Activated T-cell treated with anti-CD3 and anti-CD28 coated beads, Interleukin-2, amount 50 U/mL, for 24 hours (primary cell): ENCODE results near the gene MMP24OS.
"Not testable (repeated sequence)": the region's sequence is repeated elsewhere in the genome, so short reads cannot be mapped to it uniquely, and the experiment has no call there.

Experiments used
- DNase-seq: peaks from one replicate; pipeline ENCODE4 v3.0.0-alpha.2; 2020
- H3K27ac Mint-ChIP-seq: 2 replicates; pipeline ENCODE4 v1.8.0; 2020; ENCODE audit warnings: mild to moderate bottlenecking, mixed read lengths
- H3K27me3 Mint-ChIP-seq: 2 replicates; pipeline ENCODE4 v1.8.0; 2020; ENCODE audit warnings: mixed read lengths
- H3K36me3 Mint-ChIP-seq: 2 replicates; pipeline ENCODE4 v1.8.0; 2020; ENCODE audit warnings: low read depth, mixed read lengths
- H3K4me1 Mint-ChIP-seq: 2 replicates; pipeline ENCODE4 v1.8.0; 2020; ENCODE audit warnings: low read depth, mixed read lengths
- H3K4me3 Mint-ChIP-seq: 2 replicates; pipeline ENCODE4 v1.8.0; 2020; ENCODE audit warnings: mild to moderate bottlenecking, moderate library complexity, mixed read lengths
- H3K9me3 Mint-ChIP-seq: 2 replicates; pipeline ENCODE4 v1.8.0; 2020; ENCODE audit warnings: mixed read lengths

The MMP24OS gene

DNA sequence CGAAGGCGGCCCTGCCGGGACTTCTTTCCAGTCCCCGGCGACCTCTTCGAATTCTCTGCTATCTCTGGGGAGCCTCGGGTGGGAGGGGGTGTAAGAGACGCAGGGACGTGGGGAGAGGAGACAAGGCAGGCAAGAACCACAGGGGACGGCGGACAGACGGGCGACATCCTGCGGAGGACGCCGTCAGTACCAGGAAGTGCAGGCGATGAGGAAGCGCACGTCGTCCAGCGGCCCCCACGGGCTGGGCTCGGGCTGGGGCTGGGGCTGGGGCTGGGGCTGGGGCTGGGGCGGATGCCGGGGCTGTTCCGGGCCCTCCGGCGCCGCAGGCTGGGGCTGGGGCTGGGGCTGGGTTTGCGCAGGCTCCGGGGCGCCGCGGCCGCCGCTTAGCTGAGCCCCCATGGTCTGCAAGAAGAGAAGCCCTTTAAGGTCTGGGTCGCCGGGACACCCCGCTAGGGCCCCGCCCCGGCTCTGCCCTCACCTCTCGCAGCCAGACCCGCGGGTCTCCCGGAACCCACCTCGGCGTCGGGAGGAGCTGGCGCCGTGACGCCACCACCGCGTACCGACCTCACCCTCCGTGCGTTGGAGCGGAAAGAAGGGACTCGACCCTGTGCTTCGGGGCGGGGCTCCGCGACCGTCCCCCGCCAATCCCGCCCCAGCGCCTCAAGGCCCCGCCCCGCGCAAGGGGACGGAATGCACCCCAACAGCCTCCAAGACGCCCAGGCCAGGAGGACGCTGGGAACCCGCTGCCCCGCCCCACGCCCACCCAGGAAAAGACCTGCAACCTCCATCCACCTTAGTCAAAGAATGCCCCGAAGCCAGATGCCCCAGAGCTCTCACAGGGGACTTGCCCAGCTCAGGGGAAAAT lies at the start of gene MMP24OS:
TSS of gene MMP24OS (minus strand) at position 592 of the 865 bp plus-strand sequence. CDS start at position 399, 193 bp downstream.
- Mint-ChIP-seq H3K4me1 (peaks cover 29% of the 10 kb centered on the region), H3K36me3 (peaks cover 90% of the 10 kb centered on the region), H3K27me3 (no peaks in the 10 kb centered on the region), H3K4me3 (peak within 1 kb of the TSS; percentile 97), H3K27ac (peak within 1 kb of the TSS; percentile 98), H3K9me3 (no peaks in the 10 kb centered on the region)
- peak; percentile 92 for DNase-seq

GRCh38 chr20:35327074-35327976 lies 49.4 kb upstream of the MMP24OS start:
- Mint-ChIP-seq H3K36me3 (peaks cover 30% of the 10 kb centered on the region), H3K27me3 (no peaks in the 10 kb centered on the region), H3K9me3 (no peaks in the 10 kb centered on the region), H3K4me3 (no peak overlapping the region), H3K27ac (peak overlapping the region; percentile 91), H3K4me1 (peaks cover 70% of the 10 kb centered on the region)
- DNase-seq = no peak

DNA sequence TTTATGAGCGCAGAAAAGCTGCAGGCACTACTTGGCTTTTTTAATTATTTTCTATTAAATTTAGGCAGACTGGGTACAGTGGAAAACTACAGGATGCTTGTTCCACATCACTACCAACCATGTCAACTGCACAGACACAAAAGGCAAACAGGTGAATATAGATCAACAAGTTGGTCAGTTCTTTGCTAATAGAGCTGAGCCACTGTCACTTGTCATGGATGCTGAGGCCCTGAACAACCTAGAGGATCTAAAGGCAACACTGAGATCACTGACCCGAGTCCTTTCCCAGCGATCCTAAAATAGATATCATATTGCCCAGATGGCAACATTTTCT lies 48.8 kb upstream of the MMP24OS start:
- DNase-seq = no peak
- H3K27me3 Mint-ChIP-seq = no peaks in the 10 kb centered on the region
- H3K4me3 Mint-ChIP-seq = no peak overlapping the region
- H3K27ac Mint-ChIP-seq = peak overlapping the region; percentile 91
- H3K9me3 Mint-ChIP-seq = no peaks in the 10 kb centered on the region
- H3K36me3 Mint-ChIP-seq = peaks cover 32% of the 10 kb centered on the region
- H3K4me1 Mint-ChIP-seq = peaks cover 68% of the 10 kb centered on the region

DNA sequence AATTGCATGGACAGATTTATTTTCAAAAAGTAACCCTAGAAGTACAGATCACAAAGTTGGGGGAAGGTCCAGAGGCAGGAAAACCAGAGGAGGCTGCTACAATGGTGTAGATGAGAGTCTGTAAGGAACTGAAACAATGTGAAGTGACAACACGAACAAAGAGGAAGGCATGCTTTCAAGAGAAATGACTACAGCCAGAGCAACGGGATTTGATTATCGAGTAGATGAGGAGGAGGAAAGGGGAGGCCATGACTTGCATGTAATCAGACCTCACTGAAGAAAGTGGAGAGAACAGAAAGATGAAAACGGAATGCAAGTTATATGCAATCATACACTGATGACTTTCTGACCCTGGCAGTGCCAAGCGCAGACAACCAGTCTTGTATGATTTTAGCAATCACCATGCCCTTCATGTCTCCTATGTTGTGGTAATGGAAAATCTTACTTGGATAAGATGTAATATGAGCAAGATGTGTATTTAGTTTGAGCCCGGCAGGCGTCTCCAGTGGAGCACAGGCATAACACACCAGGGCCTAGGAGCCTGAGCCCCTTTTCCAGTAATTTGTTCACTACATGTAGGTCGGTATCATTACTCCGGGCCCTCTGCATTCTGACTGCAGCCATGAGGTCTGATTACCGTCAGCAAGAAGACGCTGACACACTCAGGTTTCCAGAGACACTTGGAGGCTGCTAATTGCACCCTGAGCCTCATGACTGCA lies 48.3 kb upstream of the MMP24OS start:
- no peaks in the 10 kb centered on the region for H3K9me3 Mint-ChIP-seq
- peaks cover 63% of the 10 kb centered on the region for H3K4me1 Mint-ChIP-seq
- H3K36me3 Mint-ChIP-seq = peaks cover 32% of the 10 kb centered on the region
- peak overlapping the region; percentile 91 for H3K27ac Mint-ChIP-seq
- H3K4me3 Mint-ChIP-seq = no peak overlapping the region
- H3K27me3 Mint-ChIP-seq = no peaks in the 10 kb centered on the region
- no peak for DNase-seq

DNA sequence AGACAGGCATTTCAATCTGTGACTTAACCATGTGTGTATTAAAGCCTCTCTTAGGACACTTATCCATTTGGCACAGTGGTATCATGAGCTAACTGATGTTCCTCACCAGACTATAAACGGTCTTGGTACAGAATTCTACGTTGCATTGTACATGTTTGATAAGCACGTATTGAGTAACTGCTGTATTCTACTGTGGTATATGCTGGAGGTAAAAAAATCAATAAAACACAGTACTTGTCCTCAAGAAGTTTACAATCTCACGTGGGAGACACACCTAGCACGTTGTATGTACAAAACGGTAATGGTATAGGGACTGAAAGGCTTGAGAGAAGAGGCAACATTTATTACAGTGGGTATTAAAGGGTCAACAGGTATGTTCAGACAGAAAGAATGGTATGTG lies 47.5 kb upstream of the MMP24OS start:
- Mint-ChIP-seq H3K36me3 (peaks cover 35% of the 10 kb centered on the region), H3K4me1 (peaks cover 58% of the 10 kb centered on the region), H3K27me3 (no peaks in the 10 kb centered on the region), H3K27ac (no peak overlapping the region), H3K4me3 (no peak overlapping the region), H3K9me3 (no peaks in the 10 kb centered on the region)
- DNase-seq = no peak

GRCh38 chr20:35320396-35321126 lies 42.6 kb upstream of the MMP24OS start:
- Mint-ChIP-seq H3K27ac (no peak overlapping the region), H3K9me3 (no peaks in the 10 kb centered on the region), H3K36me3 (peaks cover 29% of the 10 kb centered on the region), H3K4me1 (peaks cover 47% of the 10 kb centered on the region), H3K4me3 (no peak overlapping the region), H3K27me3 (no peaks in the 10 kb centered on the region)
- no peak for DNase-seq

DNA sequence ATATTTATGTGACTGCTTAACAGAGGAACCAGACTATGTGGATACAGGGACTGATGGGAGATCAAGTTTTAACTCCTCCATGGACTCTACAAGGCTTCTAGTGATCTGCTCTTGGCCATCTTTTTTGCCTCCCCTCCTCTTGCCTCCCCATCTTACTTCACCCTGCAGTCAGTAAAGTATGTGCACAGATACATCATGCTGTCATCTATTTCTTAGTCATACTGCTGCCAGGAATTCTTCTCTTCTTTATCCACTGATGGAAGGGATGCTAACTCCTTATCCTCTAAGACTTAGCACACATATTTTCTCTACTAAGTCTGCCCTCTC lies 41.9 kb upstream of the MMP24OS start:
- H3K4me1 Mint-ChIP-seq = peaks cover 51% of the 10 kb centered on the region
- H3K9me3 Mint-ChIP-seq = no peaks in the 10 kb centered on the region
- H3K36me3 Mint-ChIP-seq = peaks cover 30% of the 10 kb centered on the region
- H3K27ac Mint-ChIP-seq = peak overlapping the region; percentile 12
- DNase-seq = no peak
- no peaks in the 10 kb centered on the region for H3K27me3 Mint-ChIP-seq
- H3K4me3 Mint-ChIP-seq = no peak overlapping the region

GRCh38 chr20:35319192-35319870 lies 41.4 kb upstream of the MMP24OS start:
- H3K4me3 Mint-ChIP-seq = no peak overlapping the region
- DNase-seq = no peak
- no peak overlapping the region for H3K27ac Mint-ChIP-seq
- no peaks in the 10 kb centered on the region for H3K9me3 Mint-ChIP-seq
- H3K27me3 Mint-ChIP-seq = no peaks in the 10 kb centered on the region
- peaks cover 56% of the 10 kb centered on the region for H3K4me1 Mint-ChIP-seq
- peaks cover 30% of the 10 kb centered on the region for H3K36me3 Mint-ChIP-seq

- Mint-ChIP-seq H3K27ac (peak overlapping the region; percentile 71), H3K36me3 (peaks cover 35% of the 10 kb centered on the region)
- no peak for DNase-seq
Measured at GRCh38 chr20:35318502-35319157, 40.7 kb upstream of the MMP24OS start.

GRCh38 chr20:35317416-35318210 lies 39.7 kb upstream of the MMP24OS start:
- Mint-ChIP-seq H3K4me1 (peaks cover 56% of the 10 kb centered on the region), H3K9me3 (no peaks in the 10 kb centered on the region), H3K4me3 (no peak overlapping the region), H3K27ac (peak overlapping the region; percentile 27), H3K36me3 (peaks cover 36% of the 10 kb centered on the region), H3K27me3 (no peaks in the 10 kb centered on the region)
- no peak for DNase-seq

More at GRCh38 chr20:35318502-35319157, 40.7 kb upstream of the MMP24OS start:
- Mint-ChIP-seq H3K27me3 (no peaks in the 10 kb centered on the region), H3K4me1 (peaks cover 59% of the 10 kb centered on the region), H3K4me3 (no peak overlapping the region), H3K9me3 (no peaks in the 10 kb centered on the region)

- H3K4me1 Mint-ChIP-seq = peaks cover 71% of the 10 kb centered on the region
- no peaks in the 10 kb centered on the region for H3K9me3 Mint-ChIP-seq
- no peaks in the 10 kb centered on the region for H3K27me3 Mint-ChIP-seq
- H3K27ac Mint-ChIP-seq = peak overlapping the region; percentile 73
- peaks cover 41% of the 10 kb centered on the region for H3K36me3 Mint-ChIP-seq
- H3K4me3 Mint-ChIP-seq = no peak overlapping the region
- no peak for DNase-seq
Measured at GRCh38 chr20:35316086-35316485, 38.2 kb upstream of the MMP24OS start.

DNA sequence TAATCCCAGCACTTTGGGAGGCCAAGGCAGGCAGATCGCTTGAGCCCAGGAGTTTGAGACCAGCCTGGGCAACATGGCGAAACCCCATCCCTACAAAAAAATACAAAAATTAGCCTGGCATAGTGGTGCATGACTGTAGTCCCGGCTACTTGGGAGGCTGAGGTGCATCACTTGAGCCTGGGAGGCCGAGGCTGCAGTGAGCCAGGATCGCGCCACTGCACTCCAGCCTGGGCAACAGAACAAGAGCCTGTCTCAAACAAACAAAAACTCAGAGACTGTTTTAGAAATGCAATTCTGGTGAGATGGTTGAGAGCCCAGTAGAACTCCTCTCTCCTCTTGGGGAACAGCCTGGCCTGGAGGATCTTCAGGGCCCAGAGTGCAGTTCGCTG lies 37.7 kb upstream of the MMP24OS start:
- H3K4me3 Mint-ChIP-seq, DNase-seq, H3K27me3 Mint-ChIP-seq, H3K9me3 Mint-ChIP-seq: not testable (repeated sequence)
- H3K4me1 Mint-ChIP-seq = peaks cover 74% of the 10 kb centered on the region
- H3K27ac Mint-ChIP-seq = peak overlapping the region; percentile 83
- H3K36me3 Mint-ChIP-seq = peaks cover 41% of the 10 kb centered on the region
